Measurements from ENCODE around the gene CDH4.
"Not testable (repeated sequence)": the region's sequence is repeated elsewhere in the genome, so short reads cannot be mapped to it uniquely, and the experiment has no call there.

Gene CDH4

GRCh38 chr20:61387204-61387953 is 135.3 kb downstream of the CDH4 start:
- no peak for DNase-seq (ENCODE audit: low spot score)

DNA sequence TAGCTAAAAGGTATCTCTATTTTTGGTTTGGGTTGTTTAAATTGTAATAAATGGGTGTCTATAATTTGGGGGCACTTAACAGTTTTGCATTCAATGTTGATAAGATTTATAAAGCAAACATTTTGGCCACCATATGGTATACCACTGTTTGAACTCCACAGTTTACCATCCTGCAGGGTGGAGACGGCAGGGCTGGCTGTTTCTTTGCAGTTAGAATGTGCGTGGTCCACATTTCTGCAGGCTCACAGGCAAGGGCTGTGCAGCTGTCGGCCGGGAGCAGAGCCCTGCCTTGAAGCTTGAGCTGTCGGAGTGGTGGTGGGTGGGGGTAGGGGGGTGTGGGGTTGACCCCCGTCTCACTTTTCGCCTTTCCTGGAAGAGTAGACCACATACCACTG is 135.9 kb downstream of the CDH4 start:
- DNase-seq (ENCODE audit: low spot score): no peak

DNA sequence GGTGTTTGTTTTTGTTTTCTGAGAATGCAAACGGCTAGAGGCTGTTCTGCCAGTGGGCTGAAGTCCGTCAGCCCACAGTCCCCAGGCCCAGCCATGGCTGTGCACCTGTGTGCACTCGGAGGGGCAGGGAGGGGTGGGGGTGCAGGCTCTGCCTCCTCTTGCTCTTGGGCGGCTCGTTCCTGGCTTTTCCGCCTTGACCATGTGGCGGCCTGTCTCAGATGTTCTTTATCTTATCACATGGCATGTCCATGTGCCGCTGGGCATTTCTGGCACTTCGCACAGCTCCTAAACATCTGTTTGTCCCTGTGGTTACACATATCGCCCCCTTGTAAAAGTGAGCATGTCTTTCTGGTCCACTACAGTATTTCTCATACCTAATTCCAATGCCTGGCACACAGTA is 137.0 kb downstream of the CDH4 start:
- DNase-seq (ENCODE audit: low spot score): no peak

- no peak for DNase-seq (ENCODE audit: low spot score)
Observed at GRCh38 chr20:61391185-61391584, 139.1 kb downstream of the CDH4 start.

DNA sequence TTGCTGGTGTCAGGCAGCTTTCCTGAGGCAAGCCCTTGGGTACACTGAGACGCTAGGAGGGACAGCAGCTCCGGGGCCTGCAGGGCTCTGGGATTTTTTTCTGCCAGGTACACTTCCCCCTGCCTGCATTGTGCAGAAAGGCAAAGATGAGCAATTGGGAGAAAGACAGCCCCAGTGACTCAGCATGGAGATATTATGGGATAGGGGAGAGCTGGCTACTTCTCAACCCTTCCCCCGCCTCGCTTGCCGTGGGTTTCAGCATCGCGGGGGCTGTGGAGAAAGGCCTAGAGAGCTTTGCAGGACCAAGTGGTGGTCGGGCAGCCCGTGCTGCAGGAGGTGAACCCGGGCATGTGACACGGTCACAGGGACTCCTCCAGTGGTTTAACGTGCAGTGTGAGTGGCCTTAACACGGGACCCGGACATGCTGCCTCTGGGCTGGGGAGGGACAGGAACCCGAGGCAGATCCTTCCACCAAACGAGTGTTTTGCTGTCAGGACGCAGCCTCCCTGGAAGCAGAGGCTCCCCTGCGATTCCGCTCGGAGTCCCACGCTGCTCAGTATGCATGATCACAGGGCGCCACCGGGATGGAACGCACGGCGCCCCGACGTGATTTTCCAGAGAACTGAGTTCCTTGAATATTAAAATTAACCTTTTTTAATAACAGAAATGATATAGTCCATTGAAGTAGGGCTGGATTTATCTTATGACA is 139.9 kb downstream of the CDH4 start:
- DNase-seq (ENCODE audit: low spot score): no peak

- DNase-seq (ENCODE audit: low spot score): no peak
Observed at GRCh38 chr20:61394088-61394799, 142.2 kb downstream of the CDH4 start.

GRCh38 chr20:61396262-61396848 is 144.3 kb downstream of the CDH4 start:
- DNase-seq (ENCODE audit: low spot score): no peak

DNA sequence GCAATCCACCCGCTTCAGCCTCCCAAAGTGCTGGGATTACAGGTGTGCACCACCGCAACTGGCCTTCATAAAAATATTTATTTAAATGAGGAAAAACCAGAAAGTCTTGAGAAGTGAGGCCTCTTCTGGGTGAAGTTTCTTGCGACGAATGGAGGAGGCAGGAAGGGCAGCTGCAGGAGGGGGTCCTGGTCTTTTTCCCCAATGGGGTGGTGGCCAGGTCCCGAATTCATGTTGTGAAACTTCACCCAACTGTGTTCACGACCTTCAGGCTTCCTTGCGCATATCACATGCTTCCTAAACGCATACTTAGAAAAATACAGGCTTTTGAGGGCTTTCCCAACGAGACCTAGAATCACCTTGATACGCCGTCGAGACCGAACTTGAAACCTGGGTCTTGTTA is 145.1 kb downstream of the CDH4 start:
- DNase-seq (ENCODE audit: low spot score): no peak

GRCh38 chr20:61397790-61398189 is 145.7 kb downstream of the CDH4 start:
- DNase-seq (ENCODE audit: low spot score): no peak

- no peak for DNase-seq (ENCODE audit: low spot score)
Observed at GRCh38 chr20:61399433-61399832, 147.4 kb downstream of the CDH4 start.

DNA sequence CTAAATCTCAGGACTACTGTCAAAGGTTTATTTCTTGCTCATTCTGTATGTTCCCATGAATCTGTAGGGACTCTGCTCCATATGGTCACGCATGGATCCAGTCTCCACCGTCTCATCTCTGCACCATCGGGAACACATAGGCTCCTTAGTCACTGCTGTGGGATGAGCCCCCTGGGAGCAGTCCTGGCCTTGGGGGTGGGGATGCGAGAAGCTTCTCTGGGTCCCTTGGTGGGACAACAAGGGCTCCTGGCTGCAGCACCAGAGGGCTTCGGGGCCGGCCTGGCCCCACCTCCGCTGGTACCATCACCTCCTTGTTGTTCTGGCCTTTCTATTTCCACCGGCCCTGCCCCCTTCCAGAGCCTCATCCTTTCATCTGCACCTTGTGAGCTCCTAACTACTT is 148.4 kb downstream of the CDH4 start:
- no peak for DNase-seq (ENCODE audit: low spot score)

GRCh38 chr20:61404303-61404702 is 152.2 kb downstream of the CDH4 start:
- no peak for DNase-seq (ENCODE audit: low spot score)

DNA sequence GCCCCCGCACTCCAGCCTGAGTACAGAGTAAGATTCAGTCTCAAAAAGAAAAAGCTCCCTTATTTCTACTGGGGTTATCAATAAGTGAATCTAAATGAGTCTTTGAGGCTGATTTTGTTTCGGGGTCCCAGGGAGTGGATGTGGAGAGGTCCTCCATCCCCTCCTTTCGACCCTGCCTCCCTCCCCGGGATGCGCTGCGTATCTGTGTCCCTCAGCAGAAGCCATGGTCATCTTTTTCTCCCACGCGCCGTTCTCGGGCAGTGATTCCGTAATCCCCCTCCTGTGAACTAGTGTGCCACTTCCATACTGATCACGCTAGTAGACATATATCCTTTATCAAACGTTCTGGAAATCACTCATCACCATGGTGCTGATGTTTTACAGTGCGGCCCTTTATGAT is 152.9 kb downstream of the CDH4 start:
- no peak for DNase-seq (ENCODE audit: low spot score)

GRCh38 chr20:61406773-61407172 is 154.7 kb downstream of the CDH4 start:
- not testable (repeated sequence) for DNase-seq (ENCODE audit: low spot score)

DNA sequence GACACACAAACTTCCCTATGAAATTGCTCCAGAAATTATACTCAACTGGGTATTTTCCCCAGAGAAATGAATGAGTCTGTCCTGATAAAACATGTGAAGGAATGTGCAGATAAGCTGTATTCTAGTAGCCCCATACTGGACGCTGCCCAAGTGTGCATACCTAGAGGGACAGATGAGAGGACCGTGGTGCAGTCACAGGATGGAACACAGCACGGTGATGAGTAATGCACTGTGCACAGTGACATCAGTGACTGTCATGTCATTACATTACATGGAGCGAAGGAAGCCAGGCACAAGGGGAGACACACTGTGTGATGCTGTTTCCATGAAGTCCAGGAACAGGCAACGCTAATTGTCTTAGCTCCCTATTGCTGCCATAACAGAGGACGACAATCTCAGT is 155.5 kb downstream of the CDH4 start:
- DNase-seq (ENCODE audit: low spot score): no peak

DNA sequence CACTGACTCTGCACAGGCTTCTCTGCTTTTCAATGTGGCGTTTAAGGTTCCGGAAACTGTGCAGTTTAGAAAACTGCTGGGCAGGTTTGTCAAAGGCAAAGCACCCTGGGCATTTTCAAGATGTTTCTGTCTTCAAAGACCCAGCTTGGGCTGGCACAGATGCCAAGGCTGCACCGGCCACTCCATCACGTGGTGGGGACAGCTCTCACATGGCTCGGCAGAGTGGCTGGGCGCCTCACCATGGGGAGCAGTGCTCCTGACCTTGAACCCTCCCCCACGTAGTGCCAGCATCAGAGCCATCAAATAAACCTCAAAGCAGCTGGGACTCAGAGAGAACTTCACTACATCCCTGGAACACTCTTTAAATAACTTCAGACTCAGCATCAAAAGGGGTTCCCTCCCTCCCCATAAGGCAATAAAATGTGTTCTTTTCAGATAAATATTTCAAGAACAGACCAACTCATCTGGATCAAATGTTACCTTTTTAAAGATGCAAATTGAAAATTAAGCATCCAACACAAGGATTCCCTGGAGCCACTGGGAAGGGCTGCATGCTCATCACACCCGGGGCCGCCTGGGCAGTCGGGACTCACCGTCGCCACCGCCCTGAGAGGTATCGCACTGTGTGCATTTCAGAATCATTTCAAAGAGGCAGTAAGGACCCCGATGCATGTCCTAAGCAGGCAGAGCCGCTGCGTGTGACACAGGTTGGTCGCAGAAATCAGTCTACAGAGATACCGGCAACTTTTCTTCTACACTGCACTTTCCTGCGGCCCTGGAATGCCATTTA is 157.1 kb downstream of the CDH4 start:
- DNase-seq (ENCODE audit: low spot score): no peak

DNA sequence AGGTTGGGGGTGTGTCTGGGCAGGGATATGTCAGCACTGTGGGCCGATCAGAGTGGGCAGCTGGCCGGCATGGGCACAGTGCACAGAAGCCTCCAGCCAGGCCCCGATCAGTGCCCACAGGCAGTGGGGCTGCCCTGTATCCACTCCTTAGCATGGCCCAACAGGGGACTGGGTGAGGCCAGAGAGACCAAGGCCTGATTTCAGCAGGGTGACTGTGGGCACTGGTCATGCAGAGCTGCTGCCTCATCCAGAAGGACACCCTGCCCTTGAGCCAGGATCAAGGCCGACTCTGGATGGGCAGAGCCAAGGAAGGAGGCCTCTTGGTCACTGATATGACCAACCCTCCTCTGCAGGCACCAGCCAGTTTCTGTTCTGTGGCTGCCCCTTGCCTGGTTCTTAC is 159.7 kb downstream of the CDH4 start:
- no peak for DNase-seq (ENCODE audit: low spot score)

GRCh38 chr20:61413752-61414151 is 161.7 kb downstream of the CDH4 start:
- no peak for DNase-seq (ENCODE audit: low spot score)

GRCh38 chr20:61414455-61414991 is 162.5 kb downstream of the CDH4 start:
- DNase-seq (ENCODE audit: low spot score): peak; percentile 4

DNA sequence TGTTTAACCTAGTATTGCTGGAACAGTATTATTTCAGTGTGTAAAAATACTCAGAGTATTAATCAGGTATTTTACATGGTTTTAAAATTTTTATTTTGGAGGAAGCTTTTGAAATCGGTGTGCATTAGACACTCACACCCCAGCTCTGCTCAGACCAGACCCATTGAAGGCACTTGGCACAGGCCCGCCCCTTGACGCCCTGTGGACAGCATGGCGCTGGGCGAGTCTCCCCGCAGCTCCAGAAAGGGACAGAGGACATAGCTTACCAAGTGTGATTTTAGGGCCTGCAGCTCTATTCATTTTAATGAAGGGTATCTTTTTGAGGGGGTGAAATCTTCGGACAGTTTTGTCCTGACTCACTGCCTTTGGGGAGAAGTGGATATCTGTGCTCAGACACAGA is 164.5 kb downstream of the CDH4 start:
- no peak for DNase-seq (ENCODE audit: low spot score)

DNA sequence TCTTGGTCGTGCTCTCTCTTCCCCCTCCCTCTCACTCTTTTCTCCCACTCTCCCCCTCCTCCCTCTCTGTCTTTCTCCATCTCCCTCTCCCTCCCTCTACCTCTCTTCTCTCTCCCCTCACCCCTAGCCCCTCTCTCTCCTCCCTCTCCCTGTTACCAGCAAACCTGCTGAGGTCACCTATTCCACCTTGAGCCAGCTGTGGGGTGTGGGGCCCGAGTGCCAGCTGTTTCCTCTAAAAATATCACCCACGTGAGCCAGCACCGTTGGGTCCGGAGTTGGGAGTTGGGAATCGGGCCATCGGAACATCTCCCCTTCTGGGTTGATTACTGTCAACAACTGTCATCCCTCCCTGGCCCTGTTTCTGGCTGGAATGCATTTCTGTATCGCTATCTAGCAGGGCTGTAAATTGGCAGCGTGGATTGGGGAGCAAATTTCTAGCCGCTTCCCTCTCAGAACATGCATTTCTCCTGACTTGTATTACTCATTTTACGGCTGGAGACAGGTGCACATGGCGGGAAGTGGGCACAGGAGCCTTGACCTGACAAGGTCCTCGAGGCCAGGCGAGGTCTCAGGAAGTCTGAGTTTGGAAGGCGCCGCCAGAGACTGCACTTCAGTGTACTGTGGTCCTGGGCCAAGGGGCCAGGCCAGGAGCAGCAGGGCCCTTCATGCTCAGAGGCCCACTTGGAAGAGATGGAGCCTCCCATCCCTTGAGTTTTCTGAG is 165.3 kb downstream of the CDH4 start:
- DNase-seq (ENCODE audit: low spot score): no peak
